ENCODE data around the gene SLC9A1.
"Not testable (repeated sequence)": the region's sequence is repeated elsewhere in the genome, so short reads cannot be mapped to it uniquely, and the experiment has no call there.

The SLC9A1 gene

DNA sequence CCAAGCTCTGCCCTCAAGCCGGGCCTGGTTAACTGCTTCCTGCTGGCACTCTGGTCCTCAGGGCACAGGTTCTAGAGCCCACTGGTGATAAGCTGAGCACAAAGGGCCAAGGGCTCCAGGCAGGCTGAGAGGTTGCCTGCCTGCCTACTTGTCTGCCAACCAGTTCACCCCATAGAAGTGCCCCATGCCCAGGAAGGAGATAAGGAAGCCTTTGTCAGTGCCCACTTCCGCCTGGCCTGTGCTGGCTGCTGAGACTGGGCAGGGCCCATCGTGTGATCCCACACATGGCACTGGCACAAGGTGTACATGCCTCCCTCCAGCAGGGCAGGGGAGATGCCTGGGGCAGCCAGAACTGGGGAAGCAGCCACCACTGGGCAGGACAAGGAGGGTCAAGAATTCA, 24.1 kb downstream of the SLC9A1 start:
- DNase-seq: no peak

GRCh38 chr1:27129225-27129624, 25.7 kb downstream of the SLC9A1 start:
- DNase-seq: no peak

DNA sequence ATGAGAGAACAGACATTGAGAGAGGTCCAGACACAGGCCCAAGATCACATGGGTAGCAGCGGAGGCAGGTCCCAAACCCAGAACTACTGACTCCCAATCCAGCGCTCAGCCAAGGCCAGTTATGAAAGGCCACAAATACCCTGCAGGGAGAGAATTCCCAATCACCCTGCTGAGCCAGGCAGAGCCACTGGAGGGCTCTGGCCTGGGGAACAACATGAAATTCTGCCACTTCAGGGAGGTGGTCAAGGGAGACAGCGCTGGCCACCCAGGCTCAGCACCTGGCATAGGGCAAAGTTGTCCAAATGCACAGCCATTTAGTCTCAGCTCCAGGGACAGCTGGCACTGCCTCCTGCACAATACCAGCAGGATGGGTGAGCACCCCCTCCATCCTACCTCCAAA, 27.5 kb downstream of the SLC9A1 start:
- no peak for DNase-seq

- no peak for DNase-seq
These were observed 28.5 kb downstream of the SLC9A1 start for GRCh38 chr1:27126391-27126790.

DNA sequence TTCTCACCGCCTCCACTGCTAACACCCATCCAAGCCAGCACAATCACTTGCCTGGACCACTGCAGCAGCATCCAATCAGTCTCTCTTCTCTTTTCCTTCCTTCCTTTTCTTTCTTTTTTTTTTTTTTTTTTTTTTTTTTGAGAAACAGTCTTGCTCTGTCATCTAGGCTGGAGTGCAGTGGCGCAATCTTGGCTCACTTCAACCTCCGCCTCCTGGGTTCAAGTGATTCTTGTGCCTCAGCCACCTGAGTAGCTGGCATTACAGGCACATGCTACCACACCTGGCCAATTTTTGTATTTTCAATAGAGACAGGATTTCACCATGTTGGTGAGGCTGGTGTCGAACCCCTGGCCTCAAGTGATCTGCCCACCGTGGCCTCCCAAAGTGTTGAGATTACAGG, 29.8 kb downstream of the SLC9A1 start:
- DNase-seq: not testable (repeated sequence)

DNA sequence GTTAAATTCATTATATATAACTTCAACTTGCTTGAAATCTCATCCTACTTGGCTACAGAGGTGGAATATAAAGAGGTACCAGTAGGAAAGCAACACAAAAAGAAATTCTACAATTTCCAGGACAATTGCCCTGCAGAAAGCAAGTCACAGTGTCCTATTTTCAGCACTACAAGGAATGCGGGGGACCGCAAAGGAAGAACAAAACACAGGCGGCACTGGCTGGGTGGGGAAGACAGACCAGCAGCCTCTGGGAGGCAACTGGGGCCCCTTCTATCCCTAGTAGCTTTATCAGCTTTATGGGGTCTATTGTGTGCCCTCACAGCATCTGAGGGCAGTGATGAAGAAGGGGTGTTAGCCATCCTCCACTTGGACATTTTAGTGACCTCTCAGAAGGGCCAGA, 30.5 kb downstream of the SLC9A1 start:
- DNase-seq: peak in 1 of 2 experiments; percentile 23

DNA sequence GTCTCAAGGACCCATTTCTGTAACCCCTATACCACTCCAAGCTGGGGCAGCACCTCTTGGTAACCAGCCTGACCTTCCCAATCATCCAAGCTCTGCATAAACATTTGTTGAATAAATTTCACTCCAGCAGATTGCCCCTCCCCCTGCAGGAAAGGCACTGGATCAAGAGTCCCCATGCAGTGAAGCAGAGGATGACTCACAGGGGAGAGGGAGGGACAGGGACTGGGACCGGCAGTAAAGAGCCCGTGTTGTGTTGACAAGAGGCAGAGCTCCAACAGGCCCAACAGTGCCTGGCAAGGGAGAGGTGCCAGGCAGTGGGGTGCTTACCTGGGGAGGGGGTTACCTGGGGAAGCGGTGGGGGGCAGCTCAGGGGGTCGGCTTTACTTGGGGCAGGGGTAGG, 32.3 kb downstream of the SLC9A1 start:
- peak; percentile 67 to 80 for DNase-seq

DNA sequence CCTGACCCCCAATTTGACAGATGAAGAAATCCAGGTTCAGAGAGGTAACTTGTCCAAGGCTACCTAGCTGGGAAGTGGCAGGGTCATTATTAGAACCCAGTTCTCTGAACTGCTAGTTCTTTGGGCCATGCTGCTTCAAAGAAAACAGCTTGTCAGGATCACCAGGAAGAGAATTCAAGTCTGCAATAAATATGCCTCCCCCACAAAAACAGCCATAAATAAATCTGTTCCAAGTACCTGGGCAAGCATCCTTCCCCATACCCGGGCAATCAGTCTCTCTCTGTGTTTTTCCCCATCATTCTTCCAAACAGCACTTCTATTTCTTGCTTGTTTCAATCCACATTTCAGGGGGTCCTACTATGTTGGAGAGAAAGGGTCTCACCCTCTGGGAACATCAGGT, 34.1 kb downstream of the SLC9A1 start:
- no peak for DNase-seq

DNA sequence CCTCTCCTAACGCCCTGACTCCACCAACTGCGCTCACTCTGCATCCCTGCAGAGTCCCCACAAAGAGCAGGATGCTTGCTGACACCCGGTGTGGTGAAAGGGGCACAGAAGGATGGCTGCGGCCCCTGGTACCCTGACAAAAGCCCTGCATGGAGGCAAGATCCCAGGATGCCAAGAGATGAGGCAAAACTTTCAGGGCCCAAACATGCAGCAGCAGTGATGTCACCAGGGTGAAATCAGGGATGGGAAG, 36.6 kb downstream of the SLC9A1 start:
- no peak for DNase-seq

- DNase-seq: no peak
These were observed 37.0 kb downstream of the SLC9A1 start for GRCh38 chr1:27117733-27118439.

DNA sequence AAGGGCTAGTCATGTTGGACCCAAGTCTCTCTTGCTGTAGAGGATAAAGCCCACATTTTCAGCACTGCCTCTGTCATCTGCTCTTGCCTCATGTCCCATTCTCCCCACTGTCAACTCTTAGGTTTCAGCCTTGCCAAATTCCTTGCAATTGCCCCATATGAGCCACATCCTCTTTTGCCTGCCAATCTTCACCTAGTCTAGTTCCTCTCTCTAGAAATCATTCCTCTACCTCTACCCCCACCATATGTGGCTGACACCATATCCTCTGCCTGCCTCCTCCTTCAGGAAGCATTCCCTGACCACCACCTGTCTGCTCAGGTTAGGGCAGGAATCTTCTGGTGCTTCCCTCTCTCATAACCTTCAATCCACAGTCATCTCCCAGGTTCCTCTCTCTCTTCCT, 38.2 kb downstream of the SLC9A1 start:
- DNase-seq: peak; percentile 96 to 97

- DNase-seq: no peak
These were observed 38.7 kb downstream of the SLC9A1 start for GRCh38 chr1:27116232-27116631.

DNA sequence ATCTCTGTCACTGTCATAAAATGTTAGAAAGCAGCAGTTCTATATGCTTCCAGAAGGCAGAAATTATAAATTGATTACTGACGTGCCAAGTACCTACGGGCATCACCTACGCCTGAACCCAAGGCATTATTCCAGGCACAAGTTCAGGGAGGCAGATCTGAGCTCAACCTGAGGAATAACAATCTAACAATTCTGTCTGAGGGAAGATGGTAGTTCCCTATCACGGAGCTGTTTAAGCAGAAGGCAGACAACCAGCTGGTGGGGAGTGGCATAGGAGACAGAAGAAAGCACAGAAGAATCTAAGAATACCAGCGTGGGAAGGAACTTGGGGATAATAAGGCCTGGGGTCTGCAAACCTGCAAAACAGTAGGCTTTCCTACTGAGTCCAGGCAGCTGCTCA, 40.4 kb downstream of the SLC9A1 start:
- peak in 1 of 2 experiments; percentile 29 for DNase-seq

- DNase-seq: no peak
These were observed 41.1 kb downstream of the SLC9A1 start for GRCh38 chr1:27113861-27114260.

GRCh38 chr1:27111626-27112573, 43.0 kb downstream of the SLC9A1 start:
- DNase-seq: peak; percentile 99 to 100

DNA sequence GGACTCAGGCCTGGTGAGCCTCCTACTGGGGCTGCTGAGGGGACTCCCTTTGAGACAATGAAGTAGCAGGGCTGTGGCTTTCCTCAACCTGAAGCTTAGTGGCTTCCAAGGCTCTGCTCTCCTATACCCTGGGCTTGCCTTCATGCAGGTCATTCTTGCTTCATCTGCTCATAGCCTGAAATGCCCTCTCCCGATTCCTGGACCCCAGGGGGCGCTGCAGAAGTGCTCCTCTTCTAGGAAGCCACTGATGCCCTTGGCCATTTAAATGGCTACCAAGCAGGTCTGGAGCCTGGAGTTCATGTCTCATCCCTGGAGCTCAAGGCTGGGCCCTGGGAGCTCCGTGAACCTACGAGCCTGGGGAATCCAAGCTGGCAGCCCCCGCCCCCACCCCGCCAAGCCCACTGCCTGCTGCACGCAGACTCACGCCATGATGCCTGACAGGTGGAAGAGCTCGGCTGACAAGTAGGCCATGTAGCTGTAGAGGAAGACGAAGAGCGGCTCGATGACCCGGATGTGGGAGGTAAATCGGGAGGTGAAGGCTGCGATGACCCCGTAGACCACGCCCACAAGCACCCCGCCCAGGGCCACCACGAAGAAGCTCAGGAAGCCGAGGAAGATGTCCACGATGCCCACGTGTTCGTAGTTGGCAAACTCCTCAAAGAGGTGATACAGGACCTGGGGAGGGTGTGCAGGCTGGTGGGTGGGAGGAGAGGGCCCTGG, 45.7 kb downstream of the SLC9A1 start:
- DNase-seq: peak; percentile 34 to 35

- no peak for DNase-seq
These were observed 46.3 kb downstream of the SLC9A1 start for GRCh38 chr1:27108588-27108987.

DNA sequence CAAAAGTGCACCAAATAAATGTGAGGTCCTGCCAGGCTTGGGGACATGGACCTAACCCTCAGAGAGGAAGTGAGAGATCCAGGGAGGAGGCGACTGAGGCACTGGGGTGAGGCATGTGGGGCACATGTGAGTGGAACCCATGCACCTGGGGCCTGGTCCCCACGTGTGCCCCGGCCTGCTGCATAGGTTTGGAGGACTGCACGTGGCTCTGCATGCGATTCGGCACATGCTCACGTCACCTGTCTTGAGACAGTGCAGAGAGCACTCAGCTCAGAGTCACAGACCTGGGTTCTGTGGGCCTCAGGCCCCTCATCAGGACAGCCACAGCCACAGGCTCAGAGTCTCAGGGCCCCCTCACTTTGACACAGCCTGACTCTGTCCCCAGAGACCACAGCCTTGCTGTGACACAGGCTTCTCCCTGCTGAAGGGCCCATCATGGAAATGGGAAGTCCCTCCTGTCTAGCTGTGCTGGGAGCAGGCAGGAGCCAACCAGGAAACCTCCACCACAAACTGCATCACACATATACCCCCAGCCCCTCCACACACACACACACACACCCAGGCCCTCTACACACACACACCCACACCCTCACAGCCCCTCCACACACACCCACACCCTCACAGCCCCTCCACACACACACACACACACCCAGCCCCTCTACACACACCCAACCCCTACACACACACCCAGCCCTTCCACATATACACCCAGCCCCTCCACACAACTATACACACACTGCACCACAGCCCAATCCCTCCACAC, 48.2 kb downstream of the SLC9A1 start:
- peak; percentile 53 to 63 for DNase-seq

DNA sequence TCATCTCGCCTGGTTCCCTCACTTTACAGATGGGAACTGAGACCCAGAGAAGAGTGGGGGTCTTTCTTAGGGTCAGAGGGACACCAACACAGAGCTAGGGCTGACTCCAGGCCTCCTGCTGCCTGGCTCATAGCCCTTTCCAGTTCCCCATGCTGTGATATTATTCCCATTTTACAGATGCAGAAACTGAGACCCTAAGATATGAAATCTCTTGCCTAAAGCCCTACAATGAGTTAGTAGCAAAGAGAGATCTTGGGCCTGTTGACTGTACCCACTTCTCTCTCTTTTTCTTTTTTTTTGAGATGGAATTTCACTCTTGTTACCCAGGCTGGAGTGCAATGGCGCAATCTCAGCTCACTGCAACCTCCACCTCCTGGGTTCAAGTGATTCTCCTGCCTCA, 49.9 kb downstream of the SLC9A1 start:
- no peak for DNase-seq

GRCh38 chr1:27103498-27103897, 51.4 kb downstream of the SLC9A1 start:
- no peak for DNase-seq

- peak; percentile 50 to 66 for DNase-seq
These were observed 52.0 kb downstream of the SLC9A1 start for GRCh38 chr1:27102707-27103468.

- DNase-seq: no peak
These were observed 52.7 kb downstream of the SLC9A1 start for GRCh38 chr1:27102134-27102706.
